Skeletal muscle satellite cell (primary cell): Measurements from ENCODE around the gene GMEB1.
"Not testable (repeated sequence)": the region's sequence is repeated elsewhere in the genome, so short reads cannot be mapped to it uniquely, and the experiment has no call there.

Experiments
- H3K27me3 ChIP-seq: 2 replicates; pipeline ENCODE4 v1.7.0; 2013; ENCODE audit warnings: low read length; ENCODE audit not compliant: control insufficient read depth, insufficient read depth
- H3K36me3 ChIP-seq: 2 replicates; pipeline ENCODE4 v1.7.0; 2013; ENCODE audit warnings: mild to moderate bottlenecking, control low read depth, low read length; ENCODE audit not compliant: insufficient read depth
- H3K4me1 ChIP-seq: 2 replicates; pipeline ENCODE4 v1.7.0; 2013; ENCODE audit warnings: low read length; ENCODE audit not compliant: control insufficient read depth, insufficient read depth
- H3K4me2 ChIP-seq: 2 replicates; pipeline ENCODE4 v1.7.0; 2013; ENCODE audit warnings: mild to moderate bottlenecking, low read length
- H3K4me3 ChIP-seq: 2 replicates; pipeline ENCODE4 v1.7.0; 2013; ENCODE audit warnings: low read length
- H3K9ac ChIP-seq: 2 replicates; pipeline ENCODE4 v1.7.0; 2013; ENCODE audit warnings: mild to moderate bottlenecking, low read depth, low read length, moderate library complexity
- H3K9me3 ChIP-seq: replicated peaks from 2 replicates; pipeline ENCODE4 v1.7.0; 2013; ENCODE audit warnings: mild to moderate bottlenecking, control low read depth, low read length

The GMEB1 gene

DNA sequence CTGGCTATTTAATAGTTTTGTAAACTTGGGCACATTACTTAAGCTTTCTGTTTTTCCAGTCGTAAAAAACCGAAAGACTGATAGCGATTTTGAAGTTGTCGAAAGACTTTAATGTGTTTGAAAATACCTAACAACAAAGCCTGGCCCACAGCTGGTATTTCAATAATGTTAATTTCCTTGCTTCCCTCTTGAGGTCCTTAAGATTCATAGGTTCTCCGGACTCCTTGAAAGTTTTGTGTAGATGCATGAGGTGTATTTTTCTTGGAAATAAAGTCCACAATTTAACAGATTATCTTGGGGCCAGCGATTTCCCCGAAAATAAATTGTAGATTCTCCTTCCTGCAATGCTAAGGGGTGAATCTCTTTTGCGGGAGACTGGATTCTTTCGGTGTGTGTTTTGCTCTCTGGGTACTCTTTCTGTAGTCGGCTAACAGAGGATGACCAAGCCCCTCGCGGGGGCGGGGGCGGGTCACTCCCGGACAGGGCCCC is 67.4 kb downstream of the GMEB1 start:
- Histone ChIP-seq H3K9ac (peak overlapping the region; percentile 78), H3K4me3 (peak overlapping the region; percentile 72), H3K9me3 (no peaks in the 10 kb centered on the region), H3K4me1 (peaks cover 25% of the 10 kb centered on the region), H3K36me3 (peaks cover 21% of the 10 kb centered on the region), H3K4me2 (peak overlapping the region; percentile 92), H3K27me3 (no peaks in the 10 kb centered on the region)

- Histone ChIP-seq H3K4me1 (peaks cover 25% of the 10 kb centered on the region), H3K9ac (peak within 1 kb of the TSS; percentile 98), H3K4me3 (peak within 1 kb of the TSS; percentile 89), H3K27me3 (no peaks in the 10 kb centered on the region), H3K9me3 (no peaks in the 10 kb centered on the region), H3K36me3 (peaks cover 27% of the 10 kb centered on the region), H3K4me2 (peak within 1 kb of the TSS; percentile 92)
These were observed 68.1 kb downstream of the GMEB1 start, which contains the start of gene YTHDF2 for GRCh38 chr1:28736450-28737306. Gene YTHDF2 (plus strand): TSS chr1:28736940. CDS start chr1:28737121, 181 bp downstream.

- peaks cover 34% of the 10 kb centered on the region for H3K36me3 ChIP-seq
- H3K4me3 ChIP-seq: peak overlapping the region; percentile 89
- H3K27me3 ChIP-seq: no peaks in the 10 kb centered on the region
- H3K9me3 ChIP-seq: no peaks in the 10 kb centered on the region
- H3K4me1 ChIP-seq: peaks cover 25% of the 10 kb centered on the region
- H3K4me2 ChIP-seq: peak overlapping the region; percentile 88
- H3K9ac ChIP-seq: peak overlapping the region; percentile 98
These were observed 68.9 kb downstream of the GMEB1 start for GRCh38 chr1:28737307-28738132.

DNA sequence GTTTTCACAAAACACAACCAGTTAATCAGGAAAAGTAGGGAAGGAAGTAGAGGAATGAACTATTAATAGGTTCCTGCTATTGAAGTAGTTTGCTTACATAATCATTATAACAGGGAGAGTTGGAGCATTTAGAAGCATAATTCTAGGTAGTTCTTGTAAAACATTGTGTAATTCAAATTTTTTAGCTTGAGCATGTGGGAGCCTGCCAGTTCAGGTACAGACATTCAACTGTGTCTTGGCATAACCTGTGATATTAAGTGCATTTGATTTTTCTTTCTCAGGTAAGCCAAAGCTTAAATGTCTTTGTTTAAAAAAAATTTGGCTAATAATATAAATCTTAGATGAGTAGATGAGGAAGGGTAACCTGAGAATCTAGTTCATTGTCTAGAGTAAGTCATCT is 71.5 kb downstream of the GMEB1 start:
- no peak overlapping the region for H3K4me3 ChIP-seq
- H3K4me1 ChIP-seq: peaks cover 25% of the 10 kb centered on the region
- H3K9ac ChIP-seq: no peak overlapping the region
- no peaks in the 10 kb centered on the region for H3K27me3 ChIP-seq
- H3K9me3 ChIP-seq: no peaks in the 10 kb centered on the region
- H3K4me2 ChIP-seq: peak overlapping the region; percentile 8
- H3K36me3 ChIP-seq: peaks cover 60% of the 10 kb centered on the region

DNA sequence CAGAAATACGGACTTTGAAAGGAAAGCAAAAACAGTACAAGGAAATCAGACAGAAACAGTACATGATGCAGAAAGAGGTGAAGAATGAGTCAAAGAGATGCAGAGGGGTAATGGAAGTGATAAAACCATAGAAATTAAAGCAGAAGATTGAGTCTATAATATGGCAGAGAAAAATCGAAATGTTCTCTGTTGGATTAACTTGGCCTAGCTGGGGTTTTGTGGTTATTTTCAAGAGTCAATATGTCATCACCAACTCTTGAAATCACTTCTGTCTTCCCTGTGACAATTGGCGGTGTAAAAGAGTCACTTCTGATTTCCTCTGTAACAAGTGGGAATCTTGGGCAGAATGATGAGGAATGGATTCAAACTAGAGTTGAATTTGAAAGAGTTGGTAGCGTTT is 75.6 kb downstream of the GMEB1 start:
- Histone ChIP-seq H3K4me3 (no peak overlapping the region), H3K9ac (no peak overlapping the region), H3K36me3 (peaks cover 77% of the 10 kb centered on the region), H3K9me3 (no peaks in the 10 kb centered on the region), H3K4me1 (peaks cover 6% of the 10 kb centered on the region), H3K27me3 (no peaks in the 10 kb centered on the region), H3K4me2 (no peak overlapping the region)

- Histone ChIP-seq H3K9ac (no peak overlapping the region), H3K36me3 (peaks cover 66% of the 10 kb centered on the region), H3K4me1 (peaks cover 8% of the 10 kb centered on the region), H3K27me3 (no peaks in the 10 kb centered on the region), H3K9me3 (no peaks in the 10 kb centered on the region), H3K4me2 (no peak overlapping the region), H3K4me3 (no peak overlapping the region)
These were observed 77.1 kb downstream of the GMEB1 start for GRCh38 chr1:28745653-28746173.

- Histone ChIP-seq H3K36me3 (peaks cover 33% of the 10 kb centered on the region), H3K4me2 (no peak overlapping the region), H3K4me3 (no peak overlapping the region), H3K9ac (no peak overlapping the region), H3K4me1 (peaks cover 25% of the 10 kb centered on the region), H3K9me3 (no peaks in the 10 kb centered on the region), H3K27me3 (no peaks in the 10 kb centered on the region)
These were observed 81.7 kb downstream of the GMEB1 start for GRCh38 chr1:28750330-28750729.

DNA sequence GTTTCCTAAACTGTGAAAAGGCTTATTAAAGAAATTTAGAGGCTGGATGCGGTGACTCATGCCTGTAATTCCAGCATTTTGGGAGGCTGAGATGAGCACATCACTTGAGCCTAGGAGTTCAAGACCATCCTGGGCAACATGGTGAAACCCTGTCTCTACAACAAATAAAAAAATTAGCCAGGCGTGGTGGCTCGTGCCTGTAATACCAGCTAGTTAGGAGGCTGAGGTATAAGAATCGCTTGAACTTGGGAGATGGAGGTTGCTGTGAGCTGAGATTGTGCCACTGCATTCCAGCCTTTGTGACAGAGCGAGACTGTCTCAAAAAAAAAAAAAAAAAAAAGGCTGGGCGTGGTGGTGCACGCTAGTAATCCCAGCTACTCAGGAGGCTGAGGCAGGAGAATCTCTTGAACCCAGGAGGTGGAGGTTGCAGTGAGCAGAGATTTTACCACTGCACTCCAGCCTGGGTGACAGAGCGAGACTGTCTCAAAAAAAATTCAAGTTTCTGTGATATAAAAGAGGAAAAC is 82.2 kb downstream of the GMEB1 start:
- Histone ChIP-seq H3K4me2 (peak overlapping the region; percentile 52), H3K4me1 (peaks cover 30% of the 10 kb centered on the region), H3K36me3 (peaks cover 33% of the 10 kb centered on the region)
- not testable (repeated sequence) for H3K27me3 ChIP-seq, H3K9me3 ChIP-seq, H3K9ac ChIP-seq, H3K4me3 ChIP-seq

DNA sequence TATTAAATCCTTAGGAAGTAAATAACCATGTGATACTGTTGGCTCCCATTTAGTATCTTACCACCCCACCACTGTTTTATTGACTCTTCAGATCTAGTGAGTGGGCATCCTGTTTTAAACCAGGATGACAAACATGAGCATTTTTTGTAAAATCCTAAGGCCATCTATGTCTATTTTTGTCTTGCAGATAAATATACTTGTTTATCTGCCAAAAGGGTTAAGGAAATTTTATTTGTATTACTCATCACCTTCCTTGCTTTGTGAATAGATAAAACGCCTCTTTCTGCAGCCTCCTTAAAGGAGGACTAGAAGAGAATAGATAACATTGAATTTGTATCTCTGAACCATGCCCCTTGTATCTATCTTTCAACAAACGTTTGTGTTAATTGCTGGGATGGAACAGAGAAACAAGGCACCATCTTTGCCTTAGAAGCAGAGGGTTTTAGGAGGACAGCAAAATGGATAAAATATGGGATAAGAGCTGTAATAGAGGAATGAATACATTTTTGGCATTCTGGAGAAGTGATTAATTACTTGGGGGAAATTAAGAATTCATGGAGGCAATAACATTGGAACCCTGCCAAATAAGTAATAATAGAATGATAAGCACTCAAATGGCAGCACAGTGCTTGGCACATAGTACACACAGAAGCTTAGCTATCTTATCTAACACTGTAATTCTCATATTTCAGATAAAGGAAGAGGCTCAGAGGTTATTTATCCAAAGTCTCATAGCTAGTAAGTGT is 82.9 kb downstream of the GMEB1 start:
- H3K9me3 ChIP-seq: no peaks in the 10 kb centered on the region
- H3K4me2 ChIP-seq: peak overlapping the region; percentile 52
- no peak overlapping the region for H3K9ac ChIP-seq
- peaks cover 33% of the 10 kb centered on the region for H3K4me1 ChIP-seq
- H3K4me3 ChIP-seq: no peak overlapping the region
- peaks cover 32% of the 10 kb centered on the region for H3K36me3 ChIP-seq
- H3K27me3 ChIP-seq: no peaks in the 10 kb centered on the region

DNA sequence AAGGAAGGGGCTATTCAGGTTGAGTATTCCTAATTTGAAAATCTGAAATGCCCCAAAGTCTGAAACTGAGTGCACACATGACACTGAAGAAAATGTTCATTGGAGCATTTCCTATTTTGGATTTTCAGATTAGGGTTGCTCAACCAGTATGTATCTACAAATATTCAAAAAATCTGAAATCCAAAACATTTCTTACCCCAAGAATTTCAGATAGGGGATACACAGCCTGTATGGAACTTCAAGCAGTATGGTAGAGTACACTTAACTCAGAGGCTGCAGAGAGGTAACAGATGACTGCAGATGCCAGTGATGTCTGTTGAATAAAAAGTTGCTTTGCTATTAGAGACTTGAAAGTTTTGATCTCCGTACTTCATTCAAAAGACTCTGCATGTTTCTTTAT is 87.1 kb downstream of the GMEB1 start:
- H3K4me3 ChIP-seq: no peak overlapping the region
- H3K9ac ChIP-seq: no peak overlapping the region
- peaks cover 25% of the 10 kb centered on the region for H3K4me1 ChIP-seq
- no peaks in the 10 kb centered on the region for H3K9me3 ChIP-seq
- H3K4me2 ChIP-seq: peak overlapping the region; percentile 27
- H3K36me3 ChIP-seq: peaks cover 43% of the 10 kb centered on the region
- no peaks in the 10 kb centered on the region for H3K27me3 ChIP-seq
